Prostate gland (tissue), 2 donors: ENCODE results near the gene RNF151. TPM values are rescaled to one million over a fixed set of nuclear protein-coding genes. Genes with fewer than 3 reads are reported as not detected.
"Not testable (repeated sequence)": the region's sequence is repeated elsewhere in the genome, so short reads cannot be mapped to it uniquely, and the experiment has no call there.

Experiments
- DNase-seq: peaks from one replicate; pipeline ENCODE4 v3.0.0-alpha.2; 2019; ENCODE audit warnings: low spot score
- H3K27ac ChIP-seq, 2 donors: fragments of 200-600 bp; sonication (generic); 2 replicates each; pipeline ENCODE4 v1.5.1; 2017 to 2019
- H3K27me3 ChIP-seq: fragments of 200-600 bp; sonication (generic); replicated peaks from 2 replicates; pipeline ENCODE4 v1.5.1; 2019; ENCODE audit not compliant: insufficient read depth
- H3K36me3 ChIP-seq, 2 donors: fragments of 200-600 bp; sonication (generic); 1 replicate in 1 of 2; 2 replicates in 1 of 2; pipeline versions ENCODE4 v1.5.1 to v1.8.1; 2017 to 2019
- H3K4me1 ChIP-seq: fragments of 200-600 bp; sonication (generic); replicated peaks from 2 replicates; pipeline ENCODE4 v1.5.1; 2019
- H3K4me3 ChIP-seq, 2 donors: fragments of 200-600 bp; sonication (generic); 2 replicates each; pipeline ENCODE4 v1.5.1; 2017 to 2019
- H3K9me3 ChIP-seq: fragments of 200-600 bp; sonication (generic); 2 replicates; pipeline ENCODE4 v1.5.1; 2017
- CTCF ChIP-seq, 4 experiments: fragments of 200-600 bp in 2 of 4; fragments of 450-650 bp in 2 of 4; sonication (generic) in 2 of 4; IDR thresholded peaks; 1 replicate in 3 of 4; 2 replicates in 1 of 4; pipeline ENCODE4 v1.5.1; 2016 to 2019; ENCODE audit warnings: antibody characterized with exemption in 4 of 4, mild to moderate bottlenecking in 2 of 4, moderate library complexity in 2 of 4
- POLR2A ChIP-seq: fragments of 450-650 bp; IDR thresholded peaks from one replicate; pipeline ENCODE4 v1.6.1; 2016; ENCODE audit warnings: antibody characterized with exemption, mild to moderate bottlenecking
- POLR2AphosphoS5 ChIP-seq: sonication (generic); formaldehyde crosslinking; IDR thresholded peaks from one replicate; pipeline ENCODE4 v1.6.1; 2017; ENCODE audit warnings: antibody characterized with exemption
- WGBS: methylation state at CpG from one replicate; pipeline ENCODE4 v1.1.5; 2018; 5-methylcytosine and 5-hydroxymethylcytosine counted together
- intact Hi-C: fragments of 100-400 bp; cut with DNase I; formaldehyde crosslinking; loops from one replicate; pipeline ENCODE4 v1.14.2; 2022
- total RNA-seq, 2 donors: library from RNA; depleted of rRNA; stranded (reverse); fragments of >200 nt; gene quantifications; one replicate each; pipeline ENCODE4 v1.1.0, GENCODE V29; 2016

Gene RNF151
- total RNA-seq, 2 donors from 2014 or later, result 7.2 TPM; not detected in 1

- no peaks in the 10 kb centered on the region for H3K27me3 ChIP-seq
- TF ChIP-seq POLR2A, result no peak
- TF ChIP-seq CTCF (IDR thresholded peaks at IDR 0.05), result no peak
- TF ChIP-seq POLR2AphosphoS5, result no peak
- H3K9me3 ChIP-seq, result no peaks in the 10 kb centered on the region
- intact Hi-C loops, result no loop called here
- H3K4me1 ChIP-seq, result peaks cover 25% of the 10 kb centered on the region
- peak overlapping the region; percentile 93 to 96 for H3K4me3 ChIP-seq
- DNase-seq, result no peak
- H3K27ac ChIP-seq, result peak overlapping the region; percentile 69 to 79
- H3K36me3 ChIP-seq, result no peaks in the 10 kb centered on the region
- 0% methylated on average over 17 of the region's 55 CpGs for WGBS
Observed at GRCh38 chr16:2009164-2009711, 42.6 kb downstream of the RNF151 start.

GRCh38 chr16:2009791-2010510 is 43.3 kb downstream of the RNF151 start, which contains the start of gene ZNF598:
TSS of gene ZNF598 (minus strand) at chr16:2009821.
- no peaks in the 10 kb centered on the region for H3K27me3 ChIP-seq
- peak; percentile 74 for DNase-seq
- TF ChIP-seq CTCF (IDR thresholded peaks at IDR 0.05), result peak in 2 of 4 experiments; percentile 20 to 30
- TF ChIP-seq POLR2A, result peak; percentile 81
- peak; percentile 74 for TF ChIP-seq POLR2AphosphoS5
- H3K4me1 ChIP-seq, result peaks cover 24% of the 10 kb centered on the region
- peak within 1 kb of the TSS; percentile 93 to 96 for H3K4me3 ChIP-seq
- peak within 1 kb of the TSS; percentile 79 to 81 for H3K27ac ChIP-seq
- WGBS, result 1% methylated on average over 45 of the region's 52 CpGs
- intact Hi-C loops, result no loop called here
- H3K36me3 ChIP-seq, result no peaks in the 10 kb centered on the region
- H3K9me3 ChIP-seq, result no peaks in the 10 kb centered on the region

- H3K4me1 ChIP-seq, result peaks cover 24% of the 10 kb centered on the region
- H3K4me3 ChIP-seq, H3K36me3 ChIP-seq, intact Hi-C loops, H3K27me3 ChIP-seq, H3K9me3 ChIP-seq, H3K27ac ChIP-seq, DNase-seq: not testable (repeated sequence)
- 83% methylated on average over 9 of the region's 9 CpGs for WGBS
Observed at GRCh38 chr16:2011726-2012125, 45.1 kb downstream of the RNF151 start.

GRCh38 chr16:2013527-2013926 is 46.9 kb downstream of the RNF151 start:
- no peaks in the 10 kb centered on the region for H3K36me3 ChIP-seq
- intact Hi-C loops, result no loop called here
- WGBS, result 81% methylated on average over 15 of the region's 15 CpGs
- H3K27ac ChIP-seq, result no peak overlapping the region
- TF ChIP-seq POLR2A, result no peak
- no peak for TF ChIP-seq CTCF (IDR thresholded peaks at IDR 0.05)
- TF ChIP-seq POLR2AphosphoS5, result no peak
- H3K4me3 ChIP-seq, result no peak overlapping the region
- peaks cover 9% of the 10 kb centered on the region for H3K4me1 ChIP-seq
- H3K27me3 ChIP-seq, result no peaks in the 10 kb centered on the region
- no peak for DNase-seq
- no peaks in the 10 kb centered on the region for H3K9me3 ChIP-seq

- TF ChIP-seq POLR2A (peak; percentile 15), POLR2AphosphoS5 (no peak)
- Histone ChIP-seq H3K4me3 (no peak overlapping the region), H3K4me1 (peaks cover 6% of the 10 kb centered on the region), H3K27ac (no peak overlapping the region), H3K36me3 (no peaks in the 10 kb centered on the region), H3K9me3 (no peaks in the 10 kb centered on the region), H3K27me3 (peaks cover 4% of the 10 kb centered on the region)
- 71% methylated on average over 23 of the region's 24 CpGs for WGBS
- DNase-seq, result no peak
- intact Hi-C loops, result no loop called here
Observed at GRCh38 chr16:2015117-2015946, 48.7 kb downstream of the RNF151 start.
